ENCODE measurements around the gene FAAP20. TPM values are rescaled to one million over a fixed set of nuclear protein-coding genes. Genes with fewer than 3 reads are reported as not detected.

Gene FAAP20
- total and polyA plus RNA-seq, 2 experiments from 2014 or later = 79.1 to 167 TPM

DNA sequence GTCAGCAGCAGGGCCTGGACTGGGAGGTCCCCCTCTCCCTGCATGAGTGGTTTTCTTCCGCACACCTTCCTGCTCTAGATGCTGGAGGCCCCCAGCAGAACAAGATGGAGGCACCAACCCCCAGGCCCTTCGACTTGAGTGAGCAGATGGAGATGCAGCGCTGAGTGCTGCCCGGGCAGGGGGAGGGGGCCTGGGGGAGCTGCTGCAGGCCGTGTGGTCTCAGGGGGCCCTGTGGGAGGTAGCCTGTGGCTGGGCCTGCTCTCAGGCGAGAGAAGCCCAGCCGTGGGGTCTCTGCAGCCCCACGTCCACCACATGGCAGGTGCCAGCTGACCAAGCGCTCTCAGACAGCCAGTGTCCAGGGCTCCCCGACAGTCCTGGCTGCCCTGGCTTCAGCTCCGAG lies 1.2 kb upstream of the FAAP20 start:
- H3K9me2 ChIP-seq (ENCODE audit: insufficient read depth) = no peaks in the 10 kb centered on the region
- H3K79me2 ChIP-seq (replicated peaks; ENCODE audit: insufficient read depth) = peaks cover 19% of the 10 kb centered on the region
- H3K36me3 Mint-ChIP-seq (ENCODE audit: low read depth) = peaks cover 8% of the 10 kb centered on the region; the same call in 2 of the 3 replicates
- no peaks in the 10 kb centered on the region for H4K20me1 ChIP-seq (replicated peaks; ENCODE audit: insufficient read depth)
- no peak overlapping the region for H3K27ac Mint-ChIP-seq
- H3K4me1 ChIP-seq (ENCODE audit: insufficient read depth) = peaks cover 12% of the 10 kb centered on the region; the same call in 1 of the 2 replicates
- H3K27me3 Mint-ChIP-seq (ENCODE audit: insufficient read depth, low read depth, poor library complexity) = peaks cover 10% of the 10 kb centered on the region
- no peaks in the 10 kb centered on the region for H3K36me3 ChIP-seq (ENCODE audit: insufficient read depth)
- no peaks in the 10 kb centered on the region for H3K27me3 ChIP-seq (ENCODE audit: insufficient read depth)
- no peaks in the 10 kb centered on the region for H3K9me3 Mint-ChIP-seq
- DNase-seq (ENCODE audit: low spot score) (no peak), ATAC-seq (no peak)
- 0 out of 2 replicates have a peak, but pooled peaks cover 4% of the 10 kb centered on the region for H3F3A ChIP-seq (replicated peaks; ENCODE audit: low read depth)
- H3K4me2 ChIP-seq = no peak overlapping the region
- no peak overlapping the region for H2AFZ ChIP-seq
- peaks cover 14% of the 10 kb centered on the region for H3K4me1 Mint-ChIP-seq
- TF ChIP-seq ETS1 (IDR thresholded peaks at IDR 0.05) (no peak), EZH2 (IDR thresholded peaks at IDR 0.05; ENCODE audit: low read depth, unreplicated experiment) (no peak), JUNB (IDR thresholded peaks at IDR 0.05; ENCODE audit: unreplicated experiment) (no peak)
- TF ChIP-seq, protein P1, sequence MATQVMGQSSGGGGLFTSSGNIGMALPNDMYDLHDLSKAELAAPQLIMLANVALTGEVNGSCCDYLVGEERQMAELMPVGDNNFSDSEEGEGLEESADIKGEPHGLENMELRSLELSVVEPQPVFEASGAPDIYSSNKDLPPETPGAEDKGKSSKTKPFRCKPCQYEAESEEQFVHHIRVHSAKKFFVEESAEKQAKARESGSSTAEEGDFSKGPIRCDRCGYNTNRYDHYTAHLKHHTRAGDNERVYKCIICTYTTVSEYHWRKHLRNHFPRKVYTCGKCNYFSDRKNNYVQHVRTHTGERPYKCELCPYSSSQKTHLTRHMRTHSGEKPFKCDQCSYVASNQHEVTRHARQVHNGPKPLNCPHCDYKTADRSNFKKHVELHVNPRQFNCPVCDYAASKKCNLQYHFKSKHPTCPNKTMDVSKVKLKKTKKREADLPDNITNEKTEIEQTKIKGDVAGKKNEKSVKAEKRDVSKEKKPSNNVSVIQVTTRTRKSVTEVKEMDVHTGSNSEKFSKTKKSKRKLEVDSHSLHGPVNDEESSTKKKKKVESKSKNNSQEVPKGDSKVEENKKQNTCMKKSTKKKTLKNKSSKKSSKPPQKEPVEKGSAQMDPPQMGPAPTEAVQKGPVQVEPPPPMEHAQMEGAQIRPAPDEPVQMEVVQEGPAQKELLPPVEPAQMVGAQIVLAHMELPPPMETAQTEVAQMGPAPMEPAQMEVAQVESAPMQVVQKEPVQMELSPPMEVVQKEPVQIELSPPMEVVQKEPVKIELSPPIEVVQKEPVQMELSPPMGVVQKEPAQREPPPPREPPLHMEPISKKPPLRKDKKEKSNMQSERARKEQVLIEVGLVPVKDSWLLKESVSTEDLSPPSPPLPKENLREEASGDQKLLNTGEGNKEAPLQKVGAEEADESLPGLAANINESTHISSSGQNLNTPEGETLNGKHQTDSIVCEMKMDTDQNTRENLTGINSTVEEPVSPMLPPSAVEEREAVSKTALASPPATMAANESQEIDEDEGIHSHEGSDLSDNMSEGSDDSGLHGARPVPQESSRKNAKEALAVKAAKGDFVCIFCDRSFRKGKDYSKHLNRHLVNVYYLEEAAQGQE (IDR thresholded peaks at IDR 0.05; ENCODE audit: unreplicated experiment) = no peak
- no peak overlapping the region for H3K4me3 ChIP-seq
- H3K4me3 Mint-ChIP-seq = no peak overlapping the region
- no peak overlapping the region; the same call in 1 of the 2 replicates for H3K27ac ChIP-seq (ENCODE audit: low read depth)

DNA sequence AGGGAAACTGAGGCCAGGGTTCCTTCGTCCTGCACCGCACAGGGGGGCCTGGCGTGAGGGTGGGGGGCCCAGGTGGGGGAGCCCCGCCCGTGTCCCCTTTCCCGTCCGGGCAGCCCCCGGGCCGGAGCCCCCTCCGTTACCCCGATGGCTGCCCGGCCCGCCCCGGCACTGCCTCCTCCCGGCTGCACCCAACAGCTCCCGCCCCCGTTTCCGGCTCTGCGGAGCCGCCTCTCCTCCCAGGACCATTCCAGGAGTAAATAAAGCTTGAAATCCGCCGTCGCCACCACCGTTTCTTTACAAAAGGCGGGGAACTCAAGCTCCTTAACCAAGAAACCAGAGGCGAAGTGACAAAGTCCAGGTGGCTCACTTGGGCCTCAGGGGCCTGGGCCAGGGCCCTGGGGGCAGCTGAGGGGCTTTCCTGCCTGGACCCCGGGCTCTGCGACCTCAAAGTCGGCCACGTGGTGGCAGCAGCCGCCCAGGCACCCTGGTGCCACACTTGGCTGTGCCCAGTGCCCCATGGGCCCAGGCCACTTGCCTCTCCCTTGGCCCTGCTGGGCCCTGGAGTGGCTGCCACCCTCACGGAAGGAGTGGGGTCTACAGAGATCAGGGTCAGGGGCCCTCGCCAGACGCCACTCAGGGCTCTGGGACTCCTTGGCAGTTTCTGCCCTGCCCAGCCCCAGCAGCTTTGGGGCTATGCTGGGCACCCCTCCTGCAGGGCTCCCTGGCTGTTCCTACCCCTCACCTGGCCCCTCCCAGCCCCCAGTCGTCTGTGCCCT lies 514 bp upstream of the FAAP20 start:
- H3K9me3 Mint-ChIP-seq = no peaks in the 10 kb centered on the region
- H3K27me3 Mint-ChIP-seq (ENCODE audit: insufficient read depth, low read depth, poor library complexity) = peaks cover 10% of the 10 kb centered on the region
- H4K20me1 ChIP-seq (replicated peaks; ENCODE audit: insufficient read depth) = no peaks in the 10 kb centered on the region
- no peaks in the 10 kb centered on the region for H3K36me3 ChIP-seq (ENCODE audit: insufficient read depth)
- peaks cover 5% of the 10 kb centered on the region; the same call in 1 of the 2 replicates for H3F3A ChIP-seq (replicated peaks; ENCODE audit: low read depth)
- H3K36me3 Mint-ChIP-seq (ENCODE audit: low read depth) = peaks cover 8% of the 10 kb centered on the region; the same call in 2 of the 3 replicates
- no peak for TF ChIP-seq STAT1 (IDR thresholded peaks at IDR 0.05; ENCODE audit: unreplicated experiment)
- TF ChIP-seq, protein P2, sequence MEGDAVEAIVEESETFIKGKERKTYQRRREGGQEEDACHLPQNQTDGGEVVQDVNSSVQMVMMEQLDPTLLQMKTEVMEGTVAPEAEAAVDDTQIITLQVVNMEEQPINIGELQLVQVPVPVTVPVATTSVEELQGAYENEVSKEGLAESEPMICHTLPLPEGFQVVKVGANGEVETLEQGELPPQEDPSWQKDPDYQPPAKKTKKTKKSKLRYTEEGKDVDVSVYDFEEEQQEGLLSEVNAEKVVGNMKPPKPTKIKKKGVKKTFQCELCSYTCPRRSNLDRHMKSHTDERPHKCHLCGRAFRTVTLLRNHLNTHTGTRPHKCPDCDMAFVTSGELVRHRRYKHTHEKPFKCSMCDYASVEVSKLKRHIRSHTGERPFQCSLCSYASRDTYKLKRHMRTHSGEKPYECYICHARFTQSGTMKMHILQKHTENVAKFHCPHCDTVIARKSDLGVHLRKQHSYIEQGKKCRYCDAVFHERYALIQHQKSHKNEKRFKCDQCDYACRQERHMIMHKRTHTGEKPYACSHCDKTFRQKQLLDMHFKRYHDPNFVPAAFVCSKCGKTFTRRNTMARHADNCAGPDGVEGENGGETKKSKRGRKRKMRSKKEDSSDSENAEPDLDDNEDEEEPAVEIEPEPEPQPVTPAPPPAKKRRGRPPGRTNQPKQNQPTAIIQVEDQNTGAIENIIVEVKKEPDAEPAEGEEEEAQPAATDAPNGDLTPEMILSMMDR (conservative IDR thresholded peaks at IDR 0.05; ENCODE audit: low read depth in 2 of 2) = peak; percentile 75 to 95
- TF ChIP-seq EZH2phosphoT487 (IDR thresholded peaks at IDR 0.05; ENCODE audit: unreplicated experiment) = no peak
- TF ChIP-seq ETS1 (IDR thresholded peaks at IDR 0.05) = peak; percentile 34; the same call in 1 of the 2 replicates
- DNase-seq (ENCODE audit: low spot score) (peak; percentile 89), ATAC-seq (peak; percentile 76)
- no peaks in the 10 kb centered on the region for H3K27me3 ChIP-seq (ENCODE audit: insufficient read depth)
- H3K4me1 ChIP-seq (ENCODE audit: insufficient read depth) = peaks cover 12% of the 10 kb centered on the region; the same call in 1 of the 2 replicates
- peak overlapping the region; percentile 98 for H2AFZ ChIP-seq
- H3K79me2 ChIP-seq (replicated peaks; ENCODE audit: insufficient read depth) = peaks cover 19% of the 10 kb centered on the region
- H3K27ac Mint-ChIP-seq = peak overlapping the region; percentile 90; the same call in 1 of the 2 replicates
- H3K4me1 Mint-ChIP-seq = peaks cover 14% of the 10 kb centered on the region
- peak overlapping the region; percentile 80 for H3K4me3 ChIP-seq
- H3K9me2 ChIP-seq (ENCODE audit: insufficient read depth) = no peaks in the 10 kb centered on the region
- peak overlapping the region; percentile 82 for H3K4me3 Mint-ChIP-seq
- H3K27ac ChIP-seq (ENCODE audit: low read depth) = peak overlapping the region; percentile 94
- peak overlapping the region; percentile 92 for H3K4me2 ChIP-seq
